ENCODE data around the gene TAGLN3.

- TF ChIP-seq CTCF (IDR thresholded peaks at IDR 0.05) (no peak), POLR2A (IDR thresholded peaks at IDR 0.05) (no peak), EP300 (IDR thresholded peaks at IDR 0.05; ENCODE audit: low read depth) (no peak)
Measured at GRCh38 chr3:111967068-111967467, 31.7 kb upstream of the TAGLN3 start.
